ENCODE data around the gene PARD3B.

DNA sequence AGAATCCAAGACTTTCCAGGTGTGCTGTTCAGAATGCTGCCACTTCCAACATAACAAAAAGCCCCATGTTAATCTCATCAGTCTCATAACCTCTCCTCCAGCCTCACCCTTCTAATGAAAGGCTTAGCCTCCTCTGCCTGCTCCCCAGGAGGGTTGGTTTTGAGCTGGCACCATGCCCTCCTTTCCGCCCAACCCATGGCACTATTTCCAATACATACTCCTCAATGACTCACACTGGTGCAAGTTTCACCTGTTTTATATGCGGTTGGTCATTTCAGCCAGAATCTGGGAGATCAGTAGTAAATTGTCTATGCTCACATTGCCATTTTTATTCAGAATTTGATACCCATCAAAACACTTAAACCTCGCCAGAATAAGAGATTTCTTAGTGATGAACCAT lies 979.4 kb downstream of the PARD3B start:
- TF ChIP-seq CTCF (IDR thresholded peaks at IDR 0.05; ENCODE audit: insufficient read depth, low read length) (no peak), POLR2AphosphoS5 (IDR thresholded peaks at IDR 0.05; ENCODE audit: low read depth) (no peak)
